ENCODE results near the gene PROM2. TPM values are rescaled to one million over a fixed set of nuclear protein-coding genes. Genes with fewer than 3 reads are reported as not detected.

PROM2 gene
- total RNA-seq, 2 experiments from 2014 or later = 0.60 to 0.73 TPM

DNA sequence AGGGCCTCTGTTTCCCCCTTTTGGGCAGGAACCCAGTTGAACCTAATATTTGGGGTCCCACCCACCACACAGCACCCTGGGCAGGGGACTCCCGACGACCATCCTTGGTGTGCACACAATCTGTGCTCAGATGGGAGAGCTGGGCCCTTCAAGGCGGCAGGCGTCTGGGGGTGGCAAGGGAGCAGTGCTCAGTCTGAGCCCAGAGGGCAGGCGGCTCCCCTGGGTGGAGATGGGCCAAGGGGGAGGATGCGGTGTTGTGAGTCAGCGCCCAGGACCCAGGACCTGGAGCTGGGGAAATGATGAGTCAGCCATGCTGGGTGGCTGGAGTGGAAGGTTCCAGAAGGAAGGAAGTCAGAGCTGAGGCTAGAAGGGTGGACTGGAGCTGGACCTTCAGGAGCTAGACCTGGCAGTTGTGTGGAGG lies 3.8 kb downstream of the PROM2 start:
- ChIA-PET POLR2A (no interaction called here), CTCF (no interaction called here)
- H3K4me1 ChIP-seq (ENCODE audit: insufficient read depth, low read length) = no peaks in the 10 kb centered on the region
- H3K9me3 Mint-ChIP-seq = no peaks in the 10 kb centered on the region
- peaks cover 0 to 4% of the 10 kb centered on the region in 2 experiments for H3K9me3 ChIP-seq (ENCODE audit: control insufficient read depth in 1 of 2, insufficient read depth in 1 of 2, low read length in 2 of 2)
- no peaks in the 10 kb centered on the region for H3K27me3 Mint-ChIP-seq
- no peak overlapping the region for H3K27ac ChIP-seq (ENCODE audit: low read depth in 1 of 2, low read length in 2 of 2)
- no peak overlapping the region for H3K4me3 ChIP-seq (ENCODE audit: low read length)
- ATAC-seq (ENCODE audit: poor library complexity) (no peak), DNase-seq (no peak)
- no peaks in the 10 kb centered on the region for H3K36me3 Mint-ChIP-seq (ENCODE audit: low read depth)
- intact Hi-C loops (cut with DNase I, micrococcal nuclease) = no loop called here
- no peak overlapping the region for H3K4me3 Mint-ChIP-seq
- no peak for TF ChIP-seq CTCF (IDR thresholded peaks at IDR 0.05)
- H3K36me3 ChIP-seq (ENCODE audit: insufficient read depth, low read length) = no peaks in the 10 kb centered on the region
- no peaks in the 10 kb centered on the region for H3K27me3 ChIP-seq (ENCODE audit: control insufficient read depth in 1 of 2, insufficient read depth in 2 of 2, low read length in 2 of 2)
- no peaks in the 10 kb centered on the region for H3K4me1 Mint-ChIP-seq (ENCODE audit: low read depth)
- no peak overlapping the region for H3K27ac Mint-ChIP-seq

- H3K27ac Mint-ChIP-seq = no peak overlapping the region
- H3K4me1 Mint-ChIP-seq (ENCODE audit: low read depth) = no peaks in the 10 kb centered on the region
- Histone ChIP-seq H3K9me3 (ENCODE audit: control insufficient read depth in 1 of 2, insufficient read depth in 1 of 2, low read length in 2 of 2) (peaks cover 0 to 4% of the 10 kb centered on the region in 2 experiments), H3K4me3 (ENCODE audit: low read length) (no peak overlapping the region), H3K27me3 (ENCODE audit: control insufficient read depth in 1 of 2, insufficient read depth in 2 of 2, low read length in 2 of 2) (no peaks in the 10 kb centered on the region), H3K36me3 (ENCODE audit: insufficient read depth, low read length) (no peaks in the 10 kb centered on the region), H3K4me1 (ENCODE audit: insufficient read depth, low read length) (no peaks in the 10 kb centered on the region), H3K27ac (ENCODE audit: low read depth in 1 of 2, low read length in 2 of 2) (no peak overlapping the region)
- no peaks in the 10 kb centered on the region for H3K27me3 Mint-ChIP-seq
- ChIA-PET CTCF (no interaction called here), POLR2A (no interaction called here)
- H3K4me3 Mint-ChIP-seq = no peak overlapping the region
- H3K9me3 Mint-ChIP-seq = no peaks in the 10 kb centered on the region
- TF ChIP-seq CTCF (IDR thresholded peaks at IDR 0.05) = no peak
- no peak for ATAC-seq (ENCODE audit: poor library complexity)
- intact Hi-C loops (cut with DNase I, micrococcal nuclease) = no loop called here
- H3K36me3 Mint-ChIP-seq (ENCODE audit: low read depth) = no peaks in the 10 kb centered on the region
- DNase-seq = no peak
Measured at GRCh38 chr2:95278637-95279225, 4.5 kb downstream of the PROM2 start.

- no peak for TF ChIP-seq CTCF (IDR thresholded peaks at IDR 0.05)
- Histone ChIP-seq H3K36me3 (ENCODE audit: insufficient read depth, low read length) (no peaks in the 10 kb centered on the region), H3K27ac (ENCODE audit: low read depth in 1 of 2, low read length in 2 of 2) (no peak overlapping the region), H3K4me3 (ENCODE audit: low read length) (no peak overlapping the region), H3K9me3 (ENCODE audit: control insufficient read depth in 1 of 2, insufficient read depth in 1 of 2, low read length in 2 of 2) (peaks cover 0 to 4% of the 10 kb centered on the region in 2 experiments), H3K27me3 (ENCODE audit: control insufficient read depth in 1 of 2, insufficient read depth in 2 of 2, low read length in 2 of 2) (no peaks in the 10 kb centered on the region), H3K4me1 (ENCODE audit: insufficient read depth, low read length) (no peaks in the 10 kb centered on the region)
- Mint-ChIP-seq H3K27me3 (no peaks in the 10 kb centered on the region), H3K27ac (no peak overlapping the region), H3K4me3 (no peak overlapping the region), H3K36me3 (ENCODE audit: low read depth) (no peaks in the 10 kb centered on the region), H3K4me1 (ENCODE audit: low read depth) (no peaks in the 10 kb centered on the region), H3K9me3 (no peaks in the 10 kb centered on the region)
- no peak for ATAC-seq (ENCODE audit: poor library complexity)
- CTCF ChIA-PET = no interaction called here
- POLR2A ChIA-PET = no interaction called here
- intact Hi-C loops (cut with DNase I, micrococcal nuclease) = no loop called here
- no peak for DNase-seq
Measured at GRCh38 chr2:95279435-95280035, 5.3 kb downstream of the PROM2 start.
